Measurements from ENCODE around the gene GNL2.
"Not testable (repeated sequence)": the region's sequence is repeated elsewhere in the genome, so short reads cannot be mapped to it uniquely, and the experiment has no call there.

GNL2 gene

GRCh38 chr1:37533317-37534093 lies 62.2 kb downstream of the GNL2 start:
- Histone ChIP-seq H3K9ac (ENCODE audit: low read length) (no peak overlapping the region), H3K36me3 (ENCODE audit: insufficient read depth, low read length) (peaks cover 31% of the 10 kb centered on the region), H3K9me2 (ENCODE audit: low read depth, low read length) (no peaks in the 10 kb centered on the region), H3K9me3 (ENCODE audit: low read length) (no peaks in the 10 kb centered on the region), H3K4me2 (ENCODE audit: low read length) (no peak overlapping the region), H2AFZ (ENCODE audit: low read length) (no peak overlapping the region), H3K4me1 (ENCODE audit: insufficient read depth, low read length, severe bottlenecking) (no peaks in the 10 kb centered on the region), H3F3A (ENCODE audit: insufficient read depth, low read length) (no peaks in the 10 kb centered on the region), H3K79me2 (ENCODE audit: insufficient read depth, low read length) (no peaks in the 10 kb centered on the region), H3K27ac (ENCODE audit: low read depth, low read length, poor library complexity, severe bottlenecking) (no peak overlapping the region), H3K4me3 (ENCODE audit: low read depth, low read length, poor library complexity, severe bottlenecking) (no peak overlapping the region), H3K27me3 (ENCODE audit: insufficient read depth, low read length) (no peaks in the 10 kb centered on the region), H4K20me1 (ENCODE audit: insufficient read depth, low read length) (no peaks in the 10 kb centered on the region)
- TF ChIP-seq CTCF (IDR thresholded peaks at IDR 0.05; ENCODE audit: low read length) (no peak), EZH2 (IDR thresholded peaks at IDR 0.05; ENCODE audit: borderline replicate concordance, low read length) (no peak)

DNA sequence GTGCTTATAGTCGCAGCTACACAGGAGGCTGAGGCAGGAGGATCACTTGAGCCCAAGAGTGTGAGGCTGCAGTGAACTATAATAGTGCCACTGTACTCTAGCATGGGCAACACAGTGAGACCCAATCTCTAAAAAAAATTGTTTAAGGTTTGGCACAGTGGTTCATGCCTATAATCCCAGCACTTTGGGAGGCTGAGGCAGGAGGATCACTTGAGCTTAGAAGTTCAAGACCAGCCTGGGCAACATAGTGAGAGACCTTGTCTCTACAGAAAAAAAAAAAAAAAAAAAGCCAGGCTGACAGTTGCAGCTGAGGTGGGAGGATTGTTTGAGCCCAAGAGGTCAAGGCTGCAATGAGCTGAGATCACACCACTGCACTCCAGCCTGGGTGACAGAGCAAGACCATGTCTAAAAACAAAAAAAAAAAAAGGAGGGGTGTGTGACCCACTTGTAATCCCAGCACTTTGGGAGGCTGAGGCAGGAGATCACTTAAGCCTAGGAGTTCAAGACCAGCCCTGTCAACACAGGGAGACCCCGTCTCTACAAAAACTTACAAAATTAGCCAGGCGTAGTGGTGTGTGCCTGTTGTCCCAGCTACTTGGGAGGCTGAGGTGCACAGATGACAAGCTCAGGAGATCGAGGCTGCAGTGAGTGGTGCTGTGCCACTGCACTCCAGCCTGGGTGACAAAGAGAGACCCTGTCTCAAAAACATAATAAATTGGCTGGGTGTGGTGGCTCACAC lies 63.1 kb downstream of the GNL2 start:
- not testable (repeated sequence) for H3K9ac ChIP-seq (ENCODE audit: low read length); H3K79me2 ChIP-seq (ENCODE audit: insufficient read depth, low read length); H3K4me1 ChIP-seq (ENCODE audit: insufficient read depth, low read length, severe bottlenecking); H2AFZ ChIP-seq (ENCODE audit: low read length); H3K27me3 ChIP-seq (ENCODE audit: insufficient read depth, low read length); H3K4me2 ChIP-seq (ENCODE audit: low read length); H3K9me2 ChIP-seq (ENCODE audit: low read depth, low read length); H4K20me1 ChIP-seq (ENCODE audit: insufficient read depth, low read length); H3F3A ChIP-seq (ENCODE audit: insufficient read depth, low read length); H3K4me3 ChIP-seq (ENCODE audit: low read depth, low read length, poor library complexity, severe bottlenecking); H3K9me3 ChIP-seq (ENCODE audit: low read length); H3K27ac ChIP-seq (ENCODE audit: low read depth, low read length, poor library complexity, severe bottlenecking)
- peaks cover 24% of the 10 kb centered on the region; the same call in 1 of the 2 replicates for H3K36me3 ChIP-seq (ENCODE audit: insufficient read depth, low read length)

DNA sequence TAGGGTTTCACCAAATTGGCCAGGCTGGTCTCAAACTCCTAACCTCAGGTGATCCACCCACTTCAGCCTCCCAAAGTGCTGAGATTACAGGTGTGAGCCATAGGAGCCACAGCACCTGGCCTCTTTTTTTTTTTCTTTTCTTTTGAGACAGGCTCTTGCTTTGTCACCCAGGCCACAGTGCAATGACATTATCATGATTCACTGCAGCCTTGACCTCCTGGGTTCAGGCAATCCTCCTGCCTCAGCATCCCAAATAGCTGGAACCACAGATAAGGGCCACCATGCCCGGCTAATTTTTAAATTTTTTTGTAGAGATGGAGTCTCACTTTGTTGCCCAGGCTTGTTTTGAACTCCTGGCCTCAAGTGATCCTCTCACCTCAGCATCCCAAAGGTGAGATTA lies 65.8 kb downstream of the GNL2 start:
- not testable (repeated sequence) for H3K79me2 ChIP-seq (ENCODE audit: insufficient read depth, low read length); H3K27me3 ChIP-seq (ENCODE audit: insufficient read depth, low read length); H4K20me1 ChIP-seq (ENCODE audit: insufficient read depth, low read length); H2AFZ ChIP-seq (ENCODE audit: low read length); H3K9me2 ChIP-seq (ENCODE audit: low read depth, low read length); H3K9me3 ChIP-seq (ENCODE audit: low read length); H3K27ac ChIP-seq (ENCODE audit: low read depth, low read length, poor library complexity, severe bottlenecking); H3F3A ChIP-seq (ENCODE audit: insufficient read depth, low read length); H3K36me3 ChIP-seq (ENCODE audit: insufficient read depth, low read length); H3K4me2 ChIP-seq (ENCODE audit: low read length); H3K4me1 ChIP-seq (ENCODE audit: insufficient read depth, low read length, severe bottlenecking); H3K9ac ChIP-seq (ENCODE audit: low read length); H3K4me3 ChIP-seq (ENCODE audit: low read depth, low read length, poor library complexity, severe bottlenecking)

DNA sequence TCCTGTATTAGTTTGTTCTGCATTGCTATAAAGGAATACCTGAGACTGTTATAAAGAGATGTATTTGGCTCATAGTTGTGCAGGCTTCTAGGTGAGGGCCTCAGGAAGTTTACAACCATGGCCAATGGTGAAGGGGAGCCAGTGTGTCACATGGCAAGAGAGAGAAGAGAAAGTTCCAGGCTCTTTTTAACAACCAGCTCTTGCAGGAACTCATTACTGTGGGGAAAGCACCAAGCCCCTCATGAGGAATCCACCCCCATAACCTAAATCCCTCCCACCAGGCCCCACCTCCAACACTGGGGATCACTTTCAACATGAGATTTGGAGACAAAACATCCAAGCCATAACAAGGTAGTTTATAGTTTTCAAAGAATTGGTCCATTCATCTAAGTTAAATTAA lies 76.1 kb downstream of the GNL2 start:
- no peaks in the 10 kb centered on the region for H3K36me3 ChIP-seq (ENCODE audit: insufficient read depth, low read length)
- peaks cover 3% of the 10 kb centered on the region; the same call in 1 of the 2 replicates for H3K9me3 ChIP-seq (ENCODE audit: low read length)
- peak overlapping the region; percentile 24 for H3K4me3 ChIP-seq (ENCODE audit: low read depth, low read length, poor library complexity, severe bottlenecking)
- no peak overlapping the region; the same call in 1 of the 2 replicates for H3K9ac ChIP-seq (ENCODE audit: low read length)
- TF ChIP-seq CTCF (IDR thresholded peaks at IDR 0.05; ENCODE audit: low read length), result no peak
- TF ChIP-seq EZH2 (IDR thresholded peaks at IDR 0.05; ENCODE audit: borderline replicate concordance, low read length), result no peak
- no peaks in the 10 kb centered on the region for H3F3A ChIP-seq (ENCODE audit: insufficient read depth, low read length)
- no peak overlapping the region for H2AFZ ChIP-seq (ENCODE audit: low read length)
- no peaks in the 10 kb centered on the region for H4K20me1 ChIP-seq (ENCODE audit: insufficient read depth, low read length)
- H3K27me3 ChIP-seq (ENCODE audit: insufficient read depth, low read length), result no peaks in the 10 kb centered on the region
- no peaks in the 10 kb centered on the region for H3K9me2 ChIP-seq (ENCODE audit: low read depth, low read length)
- no peak overlapping the region for H3K27ac ChIP-seq (ENCODE audit: low read depth, low read length, poor library complexity, severe bottlenecking)
- H3K79me2 ChIP-seq (ENCODE audit: insufficient read depth, low read length), result no peaks in the 10 kb centered on the region
- peak overlapping the region; percentile 14 for H3K4me2 ChIP-seq (ENCODE audit: low read length)
- H3K4me1 ChIP-seq (ENCODE audit: insufficient read depth, low read length, severe bottlenecking), result peaks cover 15% of the 10 kb centered on the region

DNA sequence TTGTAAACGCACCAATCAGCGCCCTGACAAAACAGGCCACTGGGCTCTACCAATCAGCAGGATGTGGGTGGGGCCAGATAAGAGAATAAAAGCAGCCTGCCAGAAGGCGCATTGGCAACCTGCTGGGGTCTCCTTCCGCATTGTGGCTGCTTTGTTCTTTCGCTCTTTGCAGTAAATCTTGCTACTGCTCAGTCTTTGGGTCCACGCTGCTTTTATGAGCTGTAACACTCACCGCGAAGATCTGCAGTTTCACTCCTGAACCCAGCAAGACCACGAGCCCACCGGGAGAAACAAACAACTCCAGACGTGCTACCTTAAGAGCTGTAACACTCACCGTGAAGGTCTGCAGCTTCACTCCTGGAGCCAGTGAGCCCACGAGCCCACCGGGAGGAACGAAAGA lies 76.8 kb downstream of the GNL2 start:
- H3K36me3 ChIP-seq (ENCODE audit: insufficient read depth, low read length); H3K79me2 ChIP-seq (ENCODE audit: insufficient read depth, low read length); H3K9me2 ChIP-seq (ENCODE audit: low read depth, low read length); H3K9me3 ChIP-seq (ENCODE audit: low read length); H3K27me3 ChIP-seq (ENCODE audit: insufficient read depth, low read length); H4K20me1 ChIP-seq (ENCODE audit: insufficient read depth, low read length); H2AFZ ChIP-seq (ENCODE audit: low read length); H3F3A ChIP-seq (ENCODE audit: insufficient read depth, low read length): not testable (repeated sequence)
- peak overlapping the region; percentile 49; the same call in 1 of the 2 replicates for H3K9ac ChIP-seq (ENCODE audit: low read length)
- peak overlapping the region; percentile 14 for H3K4me2 ChIP-seq (ENCODE audit: low read length)
- peak overlapping the region; percentile 24 for H3K4me3 ChIP-seq (ENCODE audit: low read depth, low read length, poor library complexity, severe bottlenecking)
- H3K4me1 ChIP-seq (ENCODE audit: insufficient read depth, low read length, severe bottlenecking), result peaks cover 15% of the 10 kb centered on the region
- H3K27ac ChIP-seq (ENCODE audit: low read depth, low read length, poor library complexity, severe bottlenecking), result peak overlapping the region; percentile 59

- not testable (repeated sequence) for H2AFZ ChIP-seq (ENCODE audit: low read length); H3K79me2 ChIP-seq (ENCODE audit: insufficient read depth, low read length); H3K4me3 ChIP-seq (ENCODE audit: low read depth, low read length, poor library complexity, severe bottlenecking); H3K9me3 ChIP-seq (ENCODE audit: low read length); H3K9me2 ChIP-seq (ENCODE audit: low read depth, low read length); H3K4me2 ChIP-seq (ENCODE audit: low read length); H3K9ac ChIP-seq (ENCODE audit: low read length); H3F3A ChIP-seq (ENCODE audit: insufficient read depth, low read length); H3K27me3 ChIP-seq (ENCODE audit: insufficient read depth, low read length); H4K20me1 ChIP-seq (ENCODE audit: insufficient read depth, low read length); H3K27ac ChIP-seq (ENCODE audit: low read depth, low read length, poor library complexity, severe bottlenecking); H3K36me3 ChIP-seq (ENCODE audit: insufficient read depth, low read length)
- peaks cover 21% of the 10 kb centered on the region for H3K4me1 ChIP-seq (ENCODE audit: insufficient read depth, low read length, severe bottlenecking)
Measured at GRCh38 chr1:37518241-37518640, 77.5 kb downstream of the GNL2 start.
